MM.1S (cell line): ENCODE results near the gene KCNG2.

ENCODE experiments used
- DNase-seq: peaks from one replicate; pipeline ENCODE4 v3.0.0-alpha.2; 2015
- H2AFZ ChIP-seq: fragments of 300-600 bp; sonication (generic); 2 replicates; pipeline ENCODE4 v1.6.0; 2016; ENCODE audit warnings: antibody characterized with exemption, low read length
- H3F3A ChIP-seq: fragments of 300-600 bp; sonication (generic); 2 replicates; pipeline ENCODE4 v1.6.1; 2016; ENCODE audit warnings: mild to moderate bottlenecking, antibody characterized with exemption, low read length, moderate library complexity, mixed read lengths; ENCODE audit not compliant: insufficient read depth
- H3K27ac ChIP-seq: fragments of 300-600 bp; sonication (generic); 2 replicates; pipeline ENCODE4 v1.5.1; 2016; ENCODE audit warnings: mild to moderate bottlenecking, low read length
- H3K27me3 ChIP-seq: fragments of 300-600 bp; sonication (generic); replicated peaks from 2 replicates; pipeline ENCODE4 v1.6.0; 2016; ENCODE audit warnings: low read length; ENCODE audit not compliant: insufficient read depth
- H3K36me3 ChIP-seq: fragments of 300-600 bp; sonication (generic); replicated peaks from 2 replicates; pipeline ENCODE4 v1.6.1; 2016; ENCODE audit warnings: mild to moderate bottlenecking, low read length, mixed read lengths; ENCODE audit not compliant: insufficient read depth
- H3K4me1 ChIP-seq: fragments of 300-600 bp; sonication (generic); 2 replicates; pipeline ENCODE4 v1.6.1; 2016; ENCODE audit warnings: low read length, mixed read lengths
- H3K4me2 ChIP-seq: fragments of 300-600 bp; sonication (generic); 2 replicates; pipeline ENCODE4 v1.6.0; 2016; ENCODE audit warnings: low read depth, low read length
- H3K4me3 ChIP-seq: fragments of 300-600 bp; sonication (generic); 2 replicates; pipeline ENCODE4 v1.5.1; 2016; ENCODE audit warnings: low read length, mixed read lengths
- H3K79me2 ChIP-seq: fragments of 300-600 bp; sonication (generic); 2 replicates; pipeline ENCODE4 v1.6.1; 2016; ENCODE audit warnings: mixed run types, low read length, mixed read lengths
- H3K9ac ChIP-seq: fragments of 300-600 bp; sonication (generic); 2 replicates; pipeline ENCODE4 v1.6.1; 2016; ENCODE audit warnings: low read length, mixed read lengths
- H3K9me2 ChIP-seq: fragments of 300-600 bp; sonication (generic); replicated peaks from 2 replicates; pipeline ENCODE4 v1.6.1; 2016; ENCODE audit warnings: mild to moderate bottlenecking, low read length, mixed read lengths; ENCODE audit not compliant: insufficient read depth
- H3K9me3 ChIP-seq: fragments of 300-600 bp; sonication (generic); replicated peaks from 2 replicates; pipeline ENCODE4 v1.6.1; 2016; ENCODE audit warnings: mild to moderate bottlenecking, low read length, mixed read lengths; ENCODE audit not compliant: insufficient read depth
- H4K20me1 ChIP-seq: fragments of 300-600 bp; sonication (generic); 2 replicates; pipeline ENCODE4 v1.6.1; 2016; ENCODE audit warnings: mild to moderate bottlenecking, low read length, moderate library complexity, mixed read lengths; ENCODE audit not compliant: insufficient read depth
- CTCF ChIP-seq: fragments of 300-600 bp; sonication (generic); IDR thresholded peaks from 2 replicates; pipeline ENCODE4 v1.5.1; 2016; ENCODE audit warnings: antibody characterized with exemption, low read length, mixed read lengths
- EZH2 ChIP-seq: fragments of 300-600 bp; sonication (generic); optimal IDR thresholded peaks from 2 replicates; pipeline ENCODE3; 2017; ENCODE audit warnings: low read depth, mild to moderate bottlenecking, antibody characterized with exemption, low read length, mixed read lengths
- EZH2phosphoT487 ChIP-seq: fragments of 300-600 bp; sonication (generic); IDR thresholded peaks from 2 replicates; pipeline ENCODE4 v1.6.1; 2018; ENCODE audit warnings: antibody characterized with exemption, low read length

The KCNG2 gene

GRCh38 chr18:79797518-79798345, at the start of gene KCNG2:
Gene KCNG2, plus strand, starts transcription at chr18:79797938. Its CDS starts 65,730 bp downstream, at chr18:79863668.
- Histone ChIP-seq H3K9me3 (no peaks in the 10 kb centered on the region), H3K4me2 (no peak within 1 kb of the TSS), H3K4me3 (no peak within 1 kb of the TSS), H3K27me3 (no peaks in the 10 kb centered on the region), H3K9ac (no peak within 1 kb of the TSS), H3K36me3 (no peaks in the 10 kb centered on the region), H3K79me2 (no peaks in the 10 kb centered on the region), H3F3A (no peaks in the 10 kb centered on the region), H4K20me1 (no peaks in the 10 kb centered on the region), H3K4me1 (no peaks in the 10 kb centered on the region), H3K27ac (no peak within 1 kb of the TSS), H3K9me2 (no peaks in the 10 kb centered on the region), H2AFZ (no peak within 1 kb of the TSS)
- DNase-seq: no peak
- TF ChIP-seq EZH2phosphoT487 (no peak), EZH2 (no peak), CTCF (no peak)

- no peaks in the 10 kb centered on the region for H4K20me1 ChIP-seq
- no peak overlapping the region for H2AFZ ChIP-seq
Measured at GRCh38 chr18:79748321-79749180, 49.2 kb upstream of the KCNG2 start.

More at GRCh38 chr18:79748321-79749180, 49.2 kb upstream of the KCNG2 start:
- DNase-seq: no peak
- TF ChIP-seq CTCF (no peak), EZH2 (no peak), EZH2phosphoT487 (no peak)
- peaks cover under 1% of the 10 kb centered on the region; the same call in 1 of the 2 replicates for H3K36me3 ChIP-seq
- no peaks in the 10 kb centered on the region for H3K79me2 ChIP-seq
- H3K9me2 ChIP-seq: no peaks in the 10 kb centered on the region
- H3K9ac ChIP-seq: no peak overlapping the region
- H3K4me3 ChIP-seq: no peak overlapping the region
- H3K4me1 ChIP-seq: no peaks in the 10 kb centered on the region
- H3K4me2 ChIP-seq: no peak overlapping the region
- no peaks in the 10 kb centered on the region for H3K9me3 ChIP-seq
- H3F3A ChIP-seq: no peaks in the 10 kb centered on the region
- no peaks in the 10 kb centered on the region for H3K27me3 ChIP-seq
- no peak overlapping the region for H3K27ac ChIP-seq
